IMR-90 (cell line): ENCODE measurements around the gene DEDD2. TPM values are rescaled to one million over a fixed set of nuclear protein-coding genes. Genes with fewer than 3 reads are reported as not detected.

ENCODE experiments used
- BHLHE40 ChIP-seq: fragments of 150-350 bp; IDR thresholded peaks from 2 replicates; pipeline ENCODE4 v1.6.1; 2016; ENCODE audit warnings: mild to moderate bottlenecking, low read depth, low read length
- ELK1 ChIP-seq: fragments of 150-350 bp; IDR thresholded peaks from 2 replicates; pipeline ENCODE4 v1.6.1; 2016; ENCODE audit warnings: low read depth, mild to moderate bottlenecking, low read length, moderate library complexity, borderline replicate concordance
- MAFK ChIP-seq: IDR thresholded peaks from 2 replicates; pipeline ENCODE4 v1.6.1; 2012; ENCODE audit warnings: low read depth, low read length, improper control_type of control experiment
- MAZ ChIP-seq: IDR thresholded peaks from 2 replicates; pipeline ENCODE4 v1.6.1; 2012; ENCODE audit warnings: low read depth, mild to moderate bottlenecking, low read length, improper control_type of control experiment, moderate library complexity, borderline replicate concordance
- MXI1 ChIP-seq: IDR thresholded peaks from 2 replicates; pipeline ENCODE4 v1.6.1; 2012; ENCODE audit warnings: low read depth, mild to moderate bottlenecking, low read length, moderate library complexity, borderline replicate concordance
- NFE2L2 ChIP-seq: fragments of 150-350 bp; IDR thresholded peaks from 2 replicates; pipeline ENCODE4 v1.6.1; 2016; ENCODE audit warnings: low read depth, mild to moderate bottlenecking, low read length
- polyA plus RNA-seq, 3 experiments: library from polyadenylated mRNA; depleted of rRNA; stranded (reverse); fragments of >200 nt; gene quantifications; 2 replicates each; pipeline ENCODE4 v1.2.3, GENCODE V29; 2012; ENCODE audit warnings: low replicate concordance in 1 of 3
- total RNA-seq: library from RNA; depleted of rRNA; stranded (reverse); fragments of >200 nt; gene quantifications from 2 replicates; pipeline ENCODE4 v1.2.3, GENCODE V29; 2012

The DEDD2 gene
- total and polyA plus RNA-seq, 2 of the 4 experiments (the other 2 are of a cell fraction), result 8.2 to 21.0 TPM

- TF ChIP-seq MAZ (no peak), MAFK (no peak), NFE2L2 (no peak), ELK1 (no peak), BHLHE40 (no peak), MXI1 (no peak)
These were observed 21.2 kb downstream of the DEDD2 start (continued) for GRCh38 chr19:42196011-42197001.
